HG02981 (cell line): ENCODE results near the gene HEBP2.

Experiments used
- ATAC-seq: cut with Tn5 transposase; IDR thresholded peaks from one replicate; pipeline ENCODE4 v1.9.1; 2021; ENCODE audit warnings: mild to moderate bottlenecking, moderate library complexity; ENCODE audit not compliant: unreplicated experiment

The HEBP2 gene

DNA sequence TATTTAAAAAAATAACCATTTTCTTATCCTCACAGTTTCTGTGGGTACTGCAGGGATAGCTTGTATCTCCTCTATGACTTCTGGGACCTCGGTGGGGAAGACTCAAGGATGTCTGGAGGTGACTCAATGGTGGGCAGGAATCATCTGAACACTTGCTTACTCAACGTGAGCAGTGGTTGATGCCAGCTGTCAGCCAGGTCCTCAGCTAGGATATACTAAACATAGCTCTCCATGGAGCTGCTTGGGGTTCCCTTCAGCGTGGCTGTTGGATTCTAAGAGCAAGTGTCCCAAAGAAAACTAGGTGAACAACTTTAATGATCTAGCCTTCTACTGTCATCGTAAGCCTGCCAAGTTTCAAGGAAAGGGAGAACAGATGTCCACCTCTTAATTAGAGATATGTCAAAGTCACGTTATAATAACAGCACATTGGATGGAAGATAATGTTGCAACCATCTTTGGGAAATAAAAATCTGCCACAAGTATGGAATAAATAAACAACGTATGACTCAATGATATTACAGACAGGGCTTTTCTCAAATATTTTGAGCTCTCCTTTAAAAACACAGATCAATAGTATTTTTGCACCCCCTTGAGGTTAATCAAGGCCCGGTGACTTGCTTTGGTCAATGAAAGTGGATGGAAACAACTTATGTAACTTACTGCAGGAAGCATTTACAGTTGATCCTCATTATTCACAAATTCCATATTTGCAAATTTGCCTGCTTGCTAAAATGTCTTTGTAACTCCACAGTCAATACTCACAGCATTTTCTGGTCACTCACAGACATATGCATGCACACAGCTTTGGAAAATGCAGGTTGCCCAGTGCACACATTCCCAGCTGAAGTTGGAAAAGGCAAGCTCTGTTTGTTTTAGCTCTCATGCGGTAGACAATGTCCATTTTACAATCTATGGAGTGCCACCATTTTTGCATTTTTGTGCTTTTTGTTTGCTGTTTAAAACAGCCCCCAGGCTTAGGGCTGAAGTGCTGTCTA, 6.6 kb upstream of the HEBP2 start:
- no peak for ATAC-seq

GRCh38 chr6:138400326-138400725, 3.7 kb upstream of the HEBP2 start:
- ATAC-seq, result no peak

GRCh38 chr6:138401960-138402837, 1.8 kb upstream of the HEBP2 start:
- ATAC-seq, result no peak

GRCh38 chr6:138402838-138403187, 1.2 kb upstream of the HEBP2 start:
- ATAC-seq, result no peak

DNA sequence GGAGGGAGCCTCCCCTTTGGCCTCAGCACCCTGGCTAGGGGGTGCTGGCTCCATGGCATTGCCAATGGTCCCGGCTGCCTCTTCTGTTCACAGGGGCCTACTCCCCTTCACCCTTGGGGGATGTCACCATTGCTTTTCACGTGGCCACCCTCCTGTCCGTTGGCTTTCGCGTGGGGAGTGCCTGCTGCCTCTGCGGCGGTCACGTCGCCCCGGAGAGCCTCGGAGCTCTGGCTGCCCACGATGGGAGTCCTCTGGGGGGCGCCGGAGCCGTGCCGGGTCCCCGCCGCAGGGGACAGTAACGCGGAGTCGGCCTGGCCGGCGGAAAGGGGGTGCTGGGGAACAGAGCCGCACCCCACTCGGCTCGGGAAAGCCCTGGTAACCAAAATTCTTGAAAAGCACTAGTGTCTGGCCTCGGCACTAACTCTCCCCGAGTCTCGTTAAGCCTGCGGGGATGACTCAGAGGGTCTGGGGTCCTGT, 661 bp upstream of the HEBP2 start:
- ATAC-seq, result peak; percentile 16

DNA sequence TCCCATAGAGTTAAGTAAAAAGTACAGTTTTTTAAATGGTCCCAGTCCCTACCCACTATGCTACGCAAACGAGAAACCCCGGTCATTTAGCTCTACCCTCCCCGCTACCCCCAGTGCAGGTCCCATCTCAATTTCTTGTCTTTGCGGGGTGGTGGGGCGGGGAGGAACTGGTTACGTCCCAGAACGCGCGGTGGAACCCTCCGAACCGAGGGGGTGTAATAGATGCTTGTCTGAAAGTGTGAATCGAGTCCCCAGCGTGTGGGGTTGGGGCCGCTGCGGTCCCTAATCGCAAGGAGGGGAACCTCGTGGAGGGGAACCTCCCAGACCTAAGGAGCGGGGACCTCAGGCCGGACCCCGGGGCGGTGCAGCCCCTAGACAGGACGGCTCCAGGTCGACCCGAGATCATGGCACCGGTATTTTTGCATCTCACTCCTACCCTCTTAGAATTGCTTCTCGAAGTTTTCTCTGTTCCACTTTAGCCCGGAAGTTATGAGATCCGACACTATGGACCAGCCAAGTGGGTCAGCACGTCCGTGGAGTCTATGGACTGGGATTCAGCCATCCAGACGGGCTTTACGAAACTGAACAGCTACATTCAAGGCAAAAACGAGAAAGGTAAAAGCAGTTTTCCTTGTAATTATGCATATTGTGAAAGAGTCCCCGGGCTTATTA, 779 bp downstream of the HEBP2 start:
- ATAC-seq, result no peak

GRCh38 chr6:138405816-138406413, 1.9 kb downstream of the HEBP2 start:
- no peak for ATAC-seq

GRCh38 chr6:138406443-138406842, 2.4 kb downstream of the HEBP2 start:
- ATAC-seq, result no peak

DNA sequence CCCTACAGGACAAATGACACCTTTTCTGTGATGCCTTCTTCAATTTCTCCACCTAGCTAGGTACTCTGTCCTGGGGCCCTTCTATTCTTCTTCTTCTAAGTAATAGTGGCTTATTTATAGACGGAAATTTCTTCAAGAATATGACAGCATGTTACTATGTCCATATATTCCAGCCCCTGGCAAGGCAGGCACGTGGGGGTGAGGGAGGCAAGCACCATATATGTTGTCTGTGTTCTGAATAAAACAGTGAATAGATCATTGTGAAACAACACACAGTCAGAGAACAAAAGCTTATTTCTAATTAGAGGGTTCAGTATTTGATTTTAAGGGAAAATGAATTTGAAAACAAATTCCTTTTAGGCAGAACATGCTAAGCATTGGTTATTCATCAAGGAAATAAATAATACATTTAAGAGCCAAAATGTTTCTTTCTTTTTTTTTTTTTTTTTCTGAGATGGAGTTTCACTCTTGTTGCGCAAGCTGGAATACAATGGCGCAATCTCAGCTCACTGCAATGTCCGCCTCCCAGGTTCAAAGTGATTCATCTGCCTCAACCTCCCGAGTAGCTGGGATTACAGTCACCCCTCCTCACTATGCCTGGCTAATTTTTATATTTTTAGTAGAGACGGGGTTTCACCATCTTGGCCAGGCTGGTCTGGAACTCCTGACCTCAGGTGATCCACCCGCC, 6.2 kb downstream of the HEBP2 start:
- no peak for ATAC-seq

GRCh38 chr6:138410972-138411880, 7.2 kb downstream of the HEBP2 start:
- ATAC-seq, result peak; percentile 73

GRCh38 chr6:138415125-138415524, 11.1 kb downstream of the HEBP2 start:
- ATAC-seq, result no peak

DNA sequence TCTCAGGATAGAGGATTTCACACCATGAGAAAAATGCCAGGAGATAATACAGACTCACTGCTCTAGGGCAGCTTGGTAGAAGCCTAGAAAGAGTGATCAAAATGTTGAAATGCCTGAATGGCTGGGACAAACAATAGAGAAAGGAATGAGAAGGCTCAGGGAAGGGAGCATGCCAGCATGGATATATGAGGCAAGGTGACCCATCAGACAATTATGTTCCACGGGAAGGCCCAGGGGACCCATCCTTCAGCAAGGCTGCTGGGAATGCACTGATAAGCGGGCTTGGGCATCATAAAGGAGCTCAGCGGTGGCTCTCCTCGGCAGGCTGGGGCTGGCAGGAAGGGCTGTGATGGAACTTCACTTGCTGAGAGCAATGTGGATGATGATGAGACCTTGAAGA, 12.2 kb downstream of the HEBP2 start:
- no peak for ATAC-seq

DNA sequence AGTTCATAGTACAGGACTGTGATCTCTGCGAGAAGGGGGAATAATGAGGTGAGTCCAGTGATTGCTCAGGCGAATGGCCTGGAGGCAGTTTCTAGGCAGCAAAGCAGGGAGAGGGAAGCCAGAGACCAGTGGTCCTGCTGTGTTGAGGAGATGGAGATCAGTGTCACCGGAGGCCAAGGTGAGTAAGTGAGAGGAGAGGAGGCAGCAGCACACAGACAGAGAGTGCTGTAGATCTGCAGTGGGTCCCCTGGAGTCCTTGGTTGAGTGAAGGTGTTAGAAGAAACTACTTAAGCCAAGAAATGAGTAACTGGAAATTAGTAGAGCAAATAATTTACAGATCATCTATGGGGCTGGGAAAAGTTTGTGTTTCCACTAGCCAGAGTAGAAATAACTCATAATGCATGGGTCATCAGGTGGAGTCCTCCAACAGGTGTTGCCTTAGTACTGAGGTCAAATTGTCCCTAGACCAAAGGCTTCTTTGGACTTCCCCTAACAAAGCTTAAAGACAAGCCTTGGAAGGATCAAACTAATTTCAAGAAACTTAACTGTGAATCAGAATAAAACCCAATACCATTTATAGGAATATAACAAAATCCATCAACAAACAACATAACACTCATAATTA, 13.6 kb downstream of the HEBP2 start:
- ATAC-seq, result no peak

DNA sequence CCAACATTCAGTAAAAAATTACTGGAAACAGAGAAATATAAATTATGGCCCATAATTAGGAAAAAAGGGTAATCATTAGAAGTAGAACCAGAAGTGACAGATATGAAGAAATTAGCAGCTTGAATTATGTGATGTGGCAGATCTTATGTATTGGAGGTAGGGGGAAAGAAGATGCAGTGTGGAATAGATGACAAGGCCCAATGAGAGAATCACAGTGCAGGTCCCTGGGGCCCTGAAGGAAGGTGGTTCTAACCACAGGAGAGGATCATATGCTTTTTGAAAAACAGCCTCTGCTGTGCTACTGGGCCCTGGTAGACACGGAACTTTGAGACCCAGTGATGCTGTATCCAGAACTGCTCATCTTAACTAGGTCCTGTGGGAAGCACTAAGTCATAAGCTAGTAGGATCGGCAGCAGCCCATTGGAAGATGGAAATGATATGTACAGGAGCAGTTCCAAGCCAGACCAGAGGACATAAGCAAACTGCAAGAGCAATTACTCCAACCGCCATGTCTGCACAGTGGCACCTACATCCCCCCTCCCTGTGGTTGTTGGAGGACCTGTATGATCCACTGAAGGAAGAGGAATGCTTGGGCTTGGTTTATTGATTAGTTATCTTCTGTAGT, 14.2 kb downstream of the HEBP2 start:
- no peak for ATAC-seq

DNA sequence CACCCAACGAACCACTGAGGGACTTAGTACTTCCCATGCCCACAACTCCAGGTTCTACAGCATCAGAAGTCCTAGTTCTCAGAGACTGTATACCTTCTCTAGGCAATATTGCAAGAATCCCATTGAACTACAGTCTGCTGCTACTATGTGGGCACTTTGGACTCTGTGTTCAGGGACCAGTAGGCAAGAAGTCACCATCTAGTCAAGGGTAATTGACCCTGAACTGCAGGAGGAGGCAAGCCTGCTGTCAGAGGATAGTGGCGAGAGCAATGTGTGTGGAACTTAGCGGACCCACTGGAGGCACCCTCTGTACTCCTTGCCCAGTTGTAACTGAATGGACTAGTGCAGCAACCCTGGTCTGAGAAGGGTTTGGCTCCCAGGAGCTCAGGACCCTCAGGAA, 15.7 kb downstream of the HEBP2 start:
- no peak for ATAC-seq

- ATAC-seq, result no peak
Observed at GRCh38 chr6:138420356-138420755, 16.3 kb downstream of the HEBP2 start.

DNA sequence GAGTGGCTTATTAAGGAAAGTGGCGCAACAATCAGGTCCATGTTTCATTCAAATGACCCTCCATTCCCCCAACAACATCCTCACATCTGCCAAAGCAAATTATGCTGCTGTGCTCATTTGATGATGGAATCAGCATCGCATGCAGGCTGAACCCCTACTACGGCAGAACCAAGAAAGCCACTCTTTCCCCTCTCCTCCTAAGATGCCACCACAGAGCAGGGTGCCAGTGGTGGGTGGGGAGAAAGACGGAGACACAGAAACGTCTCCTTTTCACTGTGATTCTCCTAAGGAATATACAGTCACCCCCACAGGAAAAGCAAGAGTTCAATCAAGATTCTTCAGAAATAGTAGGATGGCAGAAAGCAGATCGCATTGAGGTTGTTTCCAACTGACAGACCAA, 17.1 kb downstream of the HEBP2 start:
- ATAC-seq, result no peak

DNA sequence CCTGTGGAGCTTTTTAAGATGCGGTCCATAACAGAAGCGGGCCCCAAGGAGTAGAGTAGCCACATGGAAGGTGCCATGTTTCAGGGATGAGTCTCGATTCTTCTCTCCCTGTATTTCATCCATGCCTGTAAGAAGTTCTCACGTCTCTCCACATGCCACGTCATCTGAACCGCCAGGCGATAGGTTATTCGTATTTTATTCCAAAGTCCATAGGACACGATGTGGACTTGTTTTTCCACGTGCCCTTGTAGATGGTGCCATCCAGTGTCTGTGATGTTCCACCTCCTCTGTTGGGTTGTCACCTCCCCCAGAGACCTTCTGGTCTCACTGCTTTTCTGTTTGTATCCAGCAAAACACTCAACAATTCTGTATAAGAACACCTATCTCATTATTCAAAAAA, 17.6 kb downstream of the HEBP2 start:
- ATAC-seq, result no peak
